ENCODE measurements around the gene NUP42.
A peak's percentile ranks its signal among the peaks of the same experiment; 100 is the strongest.
"Not testable (repeated sequence)": the region's sequence is repeated elsewhere in the genome, so short reads cannot be mapped to it uniquely, and the experiment has no call there.

Gene NUP42

GRCh38 chr7:23181684-23182553 is at the start of gene NUP42:
TSS of gene NUP42 (plus strand) at chr7:23182048. CDS start at chr7:23182086, 38 bp downstream.
- peak; percentile 95 for DNase-seq (ENCODE audit: low spot score)

GRCh38 chr7:23133797-23134196 is 48.1 kb upstream of the NUP42 start:
- no peak for DNase-seq (ENCODE audit: low spot score)

GRCh38 chr7:23135755-23136154 is 46.1 kb upstream of the NUP42 start:
- no peak for DNase-seq (ENCODE audit: low spot score)

- DNase-seq (ENCODE audit: low spot score) = no peak
These were observed 45.6 kb upstream of the NUP42 start for GRCh38 chr7:23136216-23136615.

- no peak for DNase-seq (ENCODE audit: low spot score)
These were observed 24.2 kb upstream of the NUP42 start for GRCh38 chr7:23157679-23158078.

- DNase-seq (ENCODE audit: low spot score) = no peak
These were observed 23.3 kb upstream of the NUP42 start for GRCh38 chr7:23158546-23158945.

GRCh38 chr7:23161482-23161881 is 20.4 kb upstream of the NUP42 start:
- DNase-seq (ENCODE audit: low spot score) = no peak

GRCh38 chr7:23164846-23165245 is 17.0 kb upstream of the NUP42 start:
- no peak for DNase-seq (ENCODE audit: low spot score)

- DNase-seq (ENCODE audit: low spot score) = no peak
These were observed 16.5 kb upstream of the NUP42 start for GRCh38 chr7:23165316-23165715.

GRCh38 chr7:23167691-23168090 is 14.2 kb upstream of the NUP42 start:
- DNase-seq (ENCODE audit: low spot score) = no peak

GRCh38 chr7:23168111-23168885 is 13.6 kb upstream of the NUP42 start:
- no peak for DNase-seq (ENCODE audit: low spot score)

- DNase-seq (ENCODE audit: low spot score) = no peak
These were observed 5.9 kb upstream of the NUP42 start for GRCh38 chr7:23175938-23176337.

GRCh38 chr7:23183279-23184012 is 1.6 kb downstream of the NUP42 start:
- DNase-seq (ENCODE audit: low spot score) = no peak

GRCh38 chr7:23184291-23184690 is 2.4 kb downstream of the NUP42 start:
- no peak for DNase-seq (ENCODE audit: low spot score)

- DNase-seq (ENCODE audit: low spot score) = no peak
These were observed 3.0 kb downstream of the NUP42 start for GRCh38 chr7:23184709-23185359.

GRCh38 chr7:23185980-23186379 is 4.1 kb downstream of the NUP42 start:
- DNase-seq (ENCODE audit: low spot score) = no peak

- DNase-seq (ENCODE audit: low spot score) = no peak
These were observed 9.2 kb downstream of the NUP42 start for GRCh38 chr7:23191022-23191421.

GRCh38 chr7:23193650-23194227 is 11.9 kb downstream of the NUP42 start:
- DNase-seq (ENCODE audit: low spot score) = not testable (repeated sequence)

GRCh38 chr7:23196306-23196705 is 14.5 kb downstream of the NUP42 start:
- no peak for DNase-seq (ENCODE audit: low spot score)

GRCh38 chr7:23197745-23198144 is 15.9 kb downstream of the NUP42 start:
- not testable (repeated sequence) for DNase-seq (ENCODE audit: low spot score)

GRCh38 chr7:23200331-23200730 is 18.5 kb downstream of the NUP42 start:
- no peak for DNase-seq (ENCODE audit: low spot score)

GRCh38 chr7:23204241-23204640 is 22.4 kb downstream of the NUP42 start:
- DNase-seq (ENCODE audit: low spot score) = no peak
